GM19035 (cell line): Measurements from ENCODE around the gene KIF23.

Source experiments
- ATAC-seq: cut with Tn5 transposase; IDR thresholded peaks from one replicate; pipeline ENCODE4 v1.9.1; 2021; ENCODE audit not compliant: unreplicated experiment

The KIF23 gene

GRCh38 chr15:69462493-69463181, 48.5 kb downstream of the KIF23 start:
- ATAC-seq: peak; percentile 92

DNA sequence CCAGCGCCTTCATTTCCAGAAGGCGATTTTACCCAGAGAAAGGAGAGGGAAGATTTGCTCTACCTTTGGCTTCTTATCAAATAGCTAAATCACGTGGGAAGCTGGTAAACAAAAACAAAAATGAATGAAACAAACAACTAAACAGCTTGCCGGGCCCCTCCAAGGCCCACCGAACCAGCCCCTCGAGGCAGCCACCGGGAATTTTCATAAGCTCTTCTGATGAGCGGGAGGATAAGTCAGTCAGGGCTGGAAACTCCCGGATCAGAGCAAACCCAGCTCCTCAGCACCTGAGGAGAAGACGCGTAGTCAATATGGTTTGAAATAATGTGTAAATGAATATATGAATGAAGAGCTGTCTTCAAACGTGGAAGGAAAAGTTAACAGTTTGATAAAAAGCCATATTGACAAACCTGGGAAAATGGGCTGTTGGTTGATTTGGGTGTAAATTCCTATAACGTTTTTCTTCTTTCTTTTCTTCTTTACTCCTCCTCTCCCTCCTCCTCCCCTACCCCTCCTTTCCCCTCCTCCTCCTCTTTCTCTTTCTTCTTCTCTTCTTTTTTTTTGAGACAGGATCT, 49.1 kb downstream of the KIF23 start:
- no peak for ATAC-seq

GRCh38 chr15:69465253-69465652, 51.1 kb downstream of the KIF23 start:
- ATAC-seq: no peak

- no peak for ATAC-seq
These were observed 52.6 kb downstream of the KIF23 start for GRCh38 chr15:69466733-69467132.

GRCh38 chr15:69467636-69468035, 53.5 kb downstream of the KIF23 start:
- ATAC-seq: no peak

DNA sequence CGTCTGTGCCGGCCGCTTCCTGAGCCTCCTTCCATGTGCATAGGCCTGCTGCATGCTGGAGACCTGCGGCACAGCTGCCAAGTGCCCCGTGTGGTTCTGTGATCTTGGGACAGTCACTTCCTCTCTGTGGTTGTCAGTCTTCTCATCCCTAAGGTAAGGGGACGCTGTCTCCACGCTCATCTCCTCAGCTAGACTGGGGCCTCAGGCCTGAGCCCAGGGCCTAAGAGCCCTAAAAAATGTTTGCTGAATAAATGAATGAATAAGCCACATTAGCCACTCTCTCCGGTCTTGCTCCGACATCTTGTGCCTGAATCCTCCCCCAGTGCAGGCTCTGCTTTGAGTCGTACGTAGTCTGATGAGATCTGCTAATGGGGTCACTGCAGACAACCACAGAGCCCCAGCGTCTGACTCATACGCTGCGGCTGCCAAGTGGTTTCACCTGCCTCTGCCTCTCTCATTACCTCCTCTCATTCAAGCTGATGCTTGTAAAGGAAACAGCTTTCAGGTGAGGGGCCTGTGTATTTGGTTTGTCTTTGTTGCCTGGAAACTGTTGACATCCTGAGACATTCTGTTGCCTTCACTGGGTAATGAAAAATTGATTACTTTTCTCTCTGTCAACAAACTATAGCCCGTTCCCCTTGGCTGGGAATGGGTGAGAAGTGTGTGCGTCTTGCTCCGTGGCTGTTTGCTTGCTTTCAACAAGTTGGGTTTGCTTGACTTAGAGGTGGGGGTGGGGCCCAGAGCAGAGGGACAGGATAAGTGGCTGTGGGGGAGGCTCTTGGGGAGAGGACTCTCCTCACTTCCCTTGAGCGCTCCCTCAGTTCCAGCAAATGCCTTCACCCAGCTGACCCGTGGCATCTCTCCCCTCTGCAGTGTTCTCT, 54.3 kb downstream of the KIF23 start:
- no peak for ATAC-seq

DNA sequence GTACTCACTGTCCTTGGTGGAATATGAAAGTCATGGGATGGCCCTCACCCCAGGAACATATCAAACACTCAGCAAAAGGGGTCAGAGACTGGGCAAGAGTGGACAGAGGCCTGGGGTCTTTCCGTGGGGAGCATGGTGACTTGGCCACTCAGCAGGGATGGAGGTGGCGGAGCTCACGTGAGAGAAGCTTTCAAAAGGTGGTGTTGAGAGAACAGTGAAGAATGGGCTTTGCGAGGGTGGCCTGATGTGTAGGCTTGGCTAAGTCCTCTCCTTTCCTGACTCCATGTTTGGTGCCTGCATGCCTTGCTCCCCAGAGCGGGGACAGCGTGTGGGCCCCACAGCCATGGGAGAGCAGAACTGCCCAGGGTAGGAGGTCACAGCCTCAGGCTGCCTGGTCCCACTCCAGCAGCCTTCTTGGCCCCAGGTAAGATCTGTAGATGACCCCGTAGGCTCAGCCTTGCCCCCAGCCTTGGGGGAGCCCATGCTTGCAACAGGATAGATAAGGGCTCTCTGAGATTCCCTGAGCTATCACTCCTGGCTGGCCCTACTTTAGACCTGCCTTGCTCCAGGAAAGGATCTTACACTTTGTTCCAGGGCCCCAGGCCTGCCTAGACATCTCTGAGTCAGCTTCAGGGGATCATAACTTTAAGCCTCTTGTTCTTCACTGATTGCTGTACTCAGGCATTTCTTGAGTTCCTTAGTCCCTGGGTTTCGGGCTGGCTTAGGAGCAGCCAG, 55.5 kb downstream of the KIF23 start:
- ATAC-seq: no peak

- no peak for ATAC-seq
These were observed 57.9 kb downstream of the KIF23 start for GRCh38 chr15:69472046-69472445.

DNA sequence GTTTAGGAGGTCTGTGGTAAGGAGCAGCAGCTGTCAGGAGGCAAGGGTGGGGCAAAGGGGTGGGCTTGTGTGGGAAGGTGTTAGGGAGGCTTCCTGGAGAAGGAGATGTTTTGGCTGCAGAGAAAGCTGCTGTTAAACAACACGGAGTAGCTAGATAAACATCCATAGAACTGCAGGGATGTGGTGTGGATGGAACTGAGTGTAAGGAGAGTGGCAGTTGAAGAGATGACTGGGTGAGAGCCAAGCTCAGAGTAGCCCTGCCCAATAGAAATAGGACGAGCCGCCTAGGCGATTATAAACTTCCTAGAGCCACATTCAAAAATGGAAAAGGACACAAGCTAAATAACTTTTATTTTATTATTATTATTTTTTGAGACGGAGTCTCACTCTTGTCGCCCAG, 58.4 kb downstream of the KIF23 start:
- no peak for ATAC-seq

DNA sequence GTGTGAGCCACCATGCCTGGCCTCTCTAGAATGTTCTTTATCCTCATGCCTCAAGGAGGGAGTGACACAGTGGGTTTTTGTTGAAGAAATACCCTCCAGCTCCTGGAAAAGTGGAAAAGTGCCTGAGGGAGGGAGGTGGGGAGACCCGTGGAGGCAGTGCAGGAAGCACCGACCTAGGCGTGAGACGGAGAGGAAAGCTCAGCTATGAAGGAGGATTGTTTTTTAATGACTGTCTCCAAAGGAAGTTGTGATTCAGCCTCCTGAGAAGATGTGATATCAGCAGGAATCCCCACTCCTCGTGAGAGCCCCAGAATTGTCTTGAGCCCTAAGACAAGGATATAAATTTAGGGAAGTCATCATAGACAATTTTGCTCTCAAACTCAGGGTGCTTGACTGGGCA, 60.1 kb downstream of the KIF23 start:
- no peak for ATAC-seq

GRCh38 chr15:69474846-69475455, 60.8 kb downstream of the KIF23 start:
- no peak for ATAC-seq

- no peak for ATAC-seq
These were observed 61.7 kb downstream of the KIF23 start for GRCh38 chr15:69475769-69476358.

GRCh38 chr15:69476704-69477473, 62.7 kb downstream of the KIF23 start:
- no peak for ATAC-seq

GRCh38 chr15:69478259-69478781, 64.2 kb downstream of the KIF23 start:
- no peak for ATAC-seq

DNA sequence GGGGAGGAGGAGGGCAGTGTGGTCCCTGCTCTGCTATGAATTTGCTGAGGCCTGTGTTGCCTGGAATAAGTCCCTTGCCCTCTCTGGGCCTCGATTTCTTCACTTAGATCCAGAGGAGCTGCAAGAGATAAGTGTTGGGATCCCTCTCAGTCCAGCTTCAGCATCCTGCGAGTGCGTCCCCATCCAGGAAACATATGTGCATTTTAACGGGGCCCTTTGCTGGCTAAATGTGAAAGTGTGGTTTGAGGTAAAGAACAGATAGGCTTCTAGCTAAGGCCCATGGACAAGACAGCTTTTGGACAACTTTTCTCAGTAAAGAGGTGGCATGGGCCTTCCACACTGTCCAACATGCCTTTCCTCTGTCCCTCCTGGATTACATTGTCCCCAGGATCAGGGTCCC, 64.9 kb downstream of the KIF23 start:
- ATAC-seq: no peak

DNA sequence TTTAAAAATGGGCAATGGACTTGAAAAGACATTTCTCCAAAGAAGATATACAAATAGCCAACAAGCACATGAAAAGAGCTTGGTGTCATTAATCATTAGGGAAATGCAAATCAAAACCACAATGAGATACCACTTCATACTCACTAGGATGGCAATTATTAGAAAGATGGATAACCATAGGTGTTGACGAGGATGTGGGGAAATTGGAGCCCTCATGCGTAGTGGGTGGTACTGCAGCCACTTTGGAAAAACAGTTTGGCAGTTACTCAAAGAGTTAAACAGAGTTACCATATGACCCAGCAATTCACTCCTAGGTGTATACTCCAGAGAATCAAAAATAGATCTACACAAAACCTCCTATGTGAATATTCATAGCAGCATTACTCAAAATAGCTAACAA, 65.8 kb downstream of the KIF23 start:
- ATAC-seq: no peak

- ATAC-seq: no peak
These were observed 66.8 kb downstream of the KIF23 start for GRCh38 chr15:69480932-69481331.

- no peak for ATAC-seq
These were observed 68.6 kb downstream of the KIF23 start for GRCh38 chr15:69482686-69483256.

GRCh38 chr15:69484837-69485236, 70.7 kb downstream of the KIF23 start:
- no peak for ATAC-seq
